ENCODE data around the gene MDFI.

The MDFI gene

DNA sequence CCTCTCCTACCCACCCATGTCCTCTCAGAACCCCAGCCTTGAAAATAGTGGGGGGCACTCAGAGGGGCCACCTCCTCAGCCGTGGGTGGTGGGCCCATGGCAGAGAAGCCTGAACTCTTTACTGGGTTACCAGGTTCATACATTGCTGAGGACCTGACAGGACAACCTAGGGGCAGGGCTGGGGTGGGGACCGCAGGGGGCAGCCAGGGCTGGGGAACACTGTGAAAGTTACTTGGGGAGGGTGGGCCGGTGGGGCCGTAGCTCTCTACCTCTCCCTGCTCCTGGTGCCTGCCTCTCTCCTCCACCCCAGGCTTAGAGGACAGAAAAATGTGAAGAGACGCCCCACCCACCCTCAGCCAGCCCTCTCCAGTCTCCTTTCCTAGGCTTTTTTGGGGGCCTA is 15.4 kb downstream of the MDFI start:
- Histone ChIP-seq H3K9ac (ENCODE audit: low read length) (no peak overlapping the region), H3K27ac (ENCODE audit: low read depth, low read length) (no peak overlapping the region), H3K36me3 (ENCODE audit: insufficient read depth, low read length) (no peaks in the 10 kb centered on the region), H3K4me3 (ENCODE audit: low read depth in 1 of 2, low read length in 2 of 2) (no peak overlapping the region), H3K9me3 (ENCODE audit: low read length) (no peaks in the 10 kb centered on the region), H3K27me3 (ENCODE audit: control insufficient read depth in 1 of 2, insufficient read depth in 2 of 2, low read length in 2 of 2) (no peaks in the 10 kb centered on the region), H3K4me1 (ENCODE audit: insufficient read depth, low read length) (no peaks in the 10 kb centered on the region)

DNA sequence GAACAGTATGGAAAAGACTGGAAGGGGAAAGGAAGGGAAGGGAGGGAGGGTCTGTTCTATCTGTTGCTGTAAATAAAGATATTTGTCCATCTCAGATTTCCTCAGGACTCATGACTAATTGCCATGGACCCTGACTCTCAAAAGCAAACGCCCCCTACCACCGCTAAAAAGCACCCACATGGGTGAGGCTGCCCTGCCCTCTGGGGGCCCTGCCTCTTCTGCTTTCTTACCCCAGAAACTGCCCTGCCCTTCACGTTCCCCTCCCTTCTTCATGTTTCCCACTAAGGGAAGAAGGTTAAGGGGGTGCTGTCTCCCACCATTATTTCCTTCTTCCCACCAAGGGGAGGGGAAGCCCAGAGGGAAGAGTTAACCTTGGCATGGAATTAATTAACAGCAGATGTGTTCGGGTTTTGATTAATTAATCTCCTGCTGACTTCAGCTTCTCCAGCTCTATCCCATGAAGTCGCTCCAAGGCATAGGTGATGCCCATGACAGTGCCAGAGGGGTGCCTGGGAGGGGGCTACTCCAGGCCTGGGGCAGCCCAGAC is 16.0 kb downstream of the MDFI start:
- Histone ChIP-seq H3K27me3 (ENCODE audit: control insufficient read depth in 1 of 2, insufficient read depth in 2 of 2, low read length in 2 of 2) (no peaks in the 10 kb centered on the region), H3K9ac (ENCODE audit: low read length) (no peak overlapping the region), H3K9me3 (ENCODE audit: low read length) (no peaks in the 10 kb centered on the region), H3K4me3 (ENCODE audit: low read depth in 1 of 2, low read length in 2 of 2) (no peak overlapping the region), H3K36me3 (ENCODE audit: insufficient read depth, low read length) (no peaks in the 10 kb centered on the region), H3K4me1 (ENCODE audit: insufficient read depth, low read length) (no peaks in the 10 kb centered on the region), H3K27ac (ENCODE audit: low read depth, low read length) (no peak overlapping the region)

GRCh38 chr6:41654698-41655151 is 16.5 kb downstream of the MDFI start:
- H3K4me3 ChIP-seq (ENCODE audit: low read depth in 1 of 2, low read length in 2 of 2): no peak overlapping the region
- no peak overlapping the region for H3K9ac ChIP-seq (ENCODE audit: low read length)
- no peaks in the 10 kb centered on the region for H3K9me3 ChIP-seq (ENCODE audit: low read length)
- H3K4me1 ChIP-seq (ENCODE audit: insufficient read depth, low read length): no peaks in the 10 kb centered on the region
- no peaks in the 10 kb centered on the region for H3K36me3 ChIP-seq (ENCODE audit: insufficient read depth, low read length)
- H3K27me3 ChIP-seq (ENCODE audit: control insufficient read depth in 1 of 2, insufficient read depth in 2 of 2, low read length in 2 of 2): no peaks in the 10 kb centered on the region
- H3K27ac ChIP-seq (ENCODE audit: low read depth, low read length): no peak overlapping the region

DNA sequence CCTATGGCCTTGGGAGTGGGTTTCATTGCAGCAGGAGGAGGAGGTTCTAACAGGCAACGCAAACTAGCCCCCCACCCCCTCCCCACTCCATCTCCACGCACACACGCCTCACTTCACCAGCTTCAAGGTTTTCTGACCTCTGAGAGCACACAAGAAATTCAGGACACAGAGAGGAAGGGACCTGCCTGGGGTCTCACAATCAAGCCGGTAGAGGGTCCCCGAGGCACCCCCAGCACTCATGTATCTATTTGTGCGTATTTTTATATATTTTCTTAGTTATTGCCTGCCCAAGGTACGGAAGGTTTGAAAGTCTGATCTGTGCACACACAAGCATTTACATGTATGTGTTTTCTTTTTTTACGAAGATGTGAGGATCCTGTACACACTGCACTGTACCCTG is 16.9 kb downstream of the MDFI start:
- no peak overlapping the region for H3K27ac ChIP-seq (ENCODE audit: low read depth, low read length)
- no peaks in the 10 kb centered on the region for H3K9me3 ChIP-seq (ENCODE audit: low read length)
- H3K4me3 ChIP-seq (ENCODE audit: low read depth in 1 of 2, low read length in 2 of 2): no peak overlapping the region
- H3K4me1 ChIP-seq (ENCODE audit: insufficient read depth, low read length): no peaks in the 10 kb centered on the region
- H3K36me3 ChIP-seq (ENCODE audit: insufficient read depth, low read length): no peaks in the 10 kb centered on the region
- H3K27me3 ChIP-seq (ENCODE audit: control insufficient read depth in 1 of 2, insufficient read depth in 2 of 2, low read length in 2 of 2): no peaks in the 10 kb centered on the region
- no peak overlapping the region for H3K9ac ChIP-seq (ENCODE audit: low read length)

DNA sequence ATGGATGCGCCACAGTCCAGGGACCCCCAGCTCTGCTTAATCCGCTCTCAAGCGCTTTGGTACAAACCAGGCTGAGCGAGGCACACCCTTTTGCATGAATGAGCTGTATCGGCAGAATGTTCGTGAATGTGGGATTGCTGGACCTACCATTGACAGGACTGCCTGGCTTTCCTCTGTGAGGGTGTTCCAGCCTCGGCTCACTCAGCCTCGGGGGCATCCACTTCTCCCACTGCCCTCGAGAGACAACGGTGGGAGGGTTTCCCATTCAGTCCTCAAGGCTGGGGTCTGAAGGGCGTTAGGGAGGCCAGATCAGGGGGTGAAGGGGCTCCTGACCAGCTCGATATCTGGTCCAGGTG is 17.4 kb downstream of the MDFI start:
- no peaks in the 10 kb centered on the region for H3K4me1 ChIP-seq (ENCODE audit: insufficient read depth, low read length)
- H3K9ac ChIP-seq (ENCODE audit: low read length): no peak overlapping the region
- no peaks in the 10 kb centered on the region for H3K36me3 ChIP-seq (ENCODE audit: insufficient read depth, low read length)
- H3K9me3 ChIP-seq (ENCODE audit: low read length): no peaks in the 10 kb centered on the region
- no peak overlapping the region for H3K4me3 ChIP-seq (ENCODE audit: low read depth in 1 of 2, low read length in 2 of 2)
- no peaks in the 10 kb centered on the region for H3K27me3 ChIP-seq (ENCODE audit: control insufficient read depth in 1 of 2, insufficient read depth in 2 of 2, low read length in 2 of 2)
- no peak overlapping the region for H3K27ac ChIP-seq (ENCODE audit: low read depth, low read length)

- no peaks in the 10 kb centered on the region for H3K27me3 ChIP-seq (ENCODE audit: control insufficient read depth in 1 of 2, insufficient read depth in 2 of 2, low read length in 2 of 2)
Observed at GRCh38 chr6:41656002-41656691, 17.9 kb downstream of the MDFI start.

GRCh38 chr6:41657131-41658094 is 19.1 kb downstream of the MDFI start:
- Histone ChIP-seq H3K4me3 (ENCODE audit: low read depth in 1 of 2, low read length in 2 of 2) (no peak overlapping the region), H3K36me3 (ENCODE audit: insufficient read depth, low read length) (no peaks in the 10 kb centered on the region), H3K4me1 (ENCODE audit: insufficient read depth, low read length) (no peaks in the 10 kb centered on the region), H3K9ac (ENCODE audit: low read length) (no peak overlapping the region), H3K27ac (ENCODE audit: low read depth, low read length) (no peak overlapping the region), H3K27me3 (ENCODE audit: control insufficient read depth in 1 of 2, insufficient read depth in 2 of 2, low read length in 2 of 2) (no peaks in the 10 kb centered on the region), H3K9me3 (ENCODE audit: low read length) (no peaks in the 10 kb centered on the region)

More at GRCh38 chr6:41656002-41656691, 17.9 kb downstream of the MDFI start:
- H3K4me1 ChIP-seq (ENCODE audit: insufficient read depth, low read length): no peaks in the 10 kb centered on the region
- no peaks in the 10 kb centered on the region for H3K36me3 ChIP-seq (ENCODE audit: insufficient read depth, low read length)
- H3K4me3 ChIP-seq (ENCODE audit: low read depth in 1 of 2, low read length in 2 of 2): no peak overlapping the region
- no peaks in the 10 kb centered on the region for H3K9me3 ChIP-seq (ENCODE audit: low read length)
- no peak overlapping the region for H3K9ac ChIP-seq (ENCODE audit: low read length)
- no peak overlapping the region for H3K27ac ChIP-seq (ENCODE audit: low read depth, low read length)

GRCh38 chr6:41658636-41659035 is 20.4 kb downstream of the MDFI start:
- Histone ChIP-seq H3K9ac (ENCODE audit: low read length) (no peak overlapping the region), H3K4me3 (ENCODE audit: low read depth in 1 of 2, low read length in 2 of 2) (no peak overlapping the region), H3K9me3 (ENCODE audit: low read length) (no peaks in the 10 kb centered on the region), H3K27ac (ENCODE audit: low read depth, low read length) (no peak overlapping the region), H3K36me3 (ENCODE audit: insufficient read depth, low read length) (no peaks in the 10 kb centered on the region), H3K4me1 (ENCODE audit: insufficient read depth, low read length) (no peaks in the 10 kb centered on the region), H3K27me3 (ENCODE audit: control insufficient read depth in 1 of 2, insufficient read depth in 2 of 2, low read length in 2 of 2) (no peaks in the 10 kb centered on the region)

DNA sequence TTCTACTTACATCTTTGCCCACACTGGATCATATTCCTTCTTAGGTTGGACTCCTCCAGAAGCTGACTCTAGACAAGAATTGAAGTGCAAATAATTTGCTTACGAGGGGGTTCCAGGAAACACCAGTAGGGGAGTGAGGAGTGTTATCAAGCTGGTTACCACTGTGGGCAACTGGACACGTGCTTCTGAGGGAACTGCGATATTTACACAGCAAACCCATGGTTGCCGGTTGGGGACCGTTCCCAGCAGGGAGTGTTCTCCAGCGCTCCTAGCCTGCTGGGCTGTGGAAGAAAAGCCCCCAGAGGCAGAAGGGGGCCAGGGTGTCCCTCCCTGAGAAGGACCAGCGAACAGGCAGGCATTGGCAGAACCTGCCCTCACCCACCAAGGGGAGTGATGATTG is 21.7 kb downstream of the MDFI start:
- H3K27me3 ChIP-seq (ENCODE audit: control insufficient read depth in 1 of 2, insufficient read depth in 2 of 2, low read length in 2 of 2): no peaks in the 10 kb centered on the region
- no peak overlapping the region for H3K9ac ChIP-seq (ENCODE audit: low read length)
- H3K9me3 ChIP-seq (ENCODE audit: low read length): no peaks in the 10 kb centered on the region

DNA sequence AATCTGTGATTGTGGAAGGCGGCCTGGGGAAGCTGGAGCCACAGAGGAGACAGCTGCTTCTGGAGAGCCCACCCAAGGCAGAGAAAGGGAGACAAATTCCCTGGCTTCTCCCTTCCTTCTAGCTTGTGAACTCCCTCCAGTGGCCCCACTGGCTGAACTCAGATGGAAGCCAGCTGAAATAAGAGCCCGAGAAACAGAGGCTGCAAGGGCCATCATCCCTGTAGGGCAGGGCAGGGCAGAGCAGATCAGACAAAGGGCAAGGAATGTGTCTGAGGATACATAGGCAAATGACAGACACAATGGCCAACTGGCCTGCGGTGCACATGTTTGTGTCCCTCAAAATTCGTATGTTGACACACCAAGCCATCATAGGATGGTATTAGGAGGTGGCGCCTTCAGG is 25.3 kb downstream of the MDFI start:
- no peak overlapping the region for H3K9ac ChIP-seq (ENCODE audit: low read length)
- no peaks in the 10 kb centered on the region for H3K36me3 ChIP-seq (ENCODE audit: insufficient read depth, low read length)
- no peaks in the 10 kb centered on the region for H3K9me3 ChIP-seq (ENCODE audit: low read length)
- no peak overlapping the region for H3K4me3 ChIP-seq (ENCODE audit: low read depth in 1 of 2, low read length in 2 of 2)
- no peak overlapping the region for H3K27ac ChIP-seq (ENCODE audit: low read depth, low read length)
- no peaks in the 10 kb centered on the region for H3K4me1 ChIP-seq (ENCODE audit: insufficient read depth, low read length)
- no peaks in the 10 kb centered on the region for H3K27me3 ChIP-seq (ENCODE audit: control insufficient read depth in 1 of 2, insufficient read depth in 2 of 2, low read length in 2 of 2)

More for the DNA sequence above, 21.7 kb downstream of the MDFI start:
- H3K4me1 ChIP-seq (ENCODE audit: insufficient read depth, low read length): no peaks in the 10 kb centered on the region
- H3K36me3 ChIP-seq (ENCODE audit: insufficient read depth, low read length): no peaks in the 10 kb centered on the region
- no peak overlapping the region for H3K27ac ChIP-seq (ENCODE audit: low read depth, low read length)
- H3K4me3 ChIP-seq (ENCODE audit: low read depth in 1 of 2, low read length in 2 of 2): no peak overlapping the region

DNA sequence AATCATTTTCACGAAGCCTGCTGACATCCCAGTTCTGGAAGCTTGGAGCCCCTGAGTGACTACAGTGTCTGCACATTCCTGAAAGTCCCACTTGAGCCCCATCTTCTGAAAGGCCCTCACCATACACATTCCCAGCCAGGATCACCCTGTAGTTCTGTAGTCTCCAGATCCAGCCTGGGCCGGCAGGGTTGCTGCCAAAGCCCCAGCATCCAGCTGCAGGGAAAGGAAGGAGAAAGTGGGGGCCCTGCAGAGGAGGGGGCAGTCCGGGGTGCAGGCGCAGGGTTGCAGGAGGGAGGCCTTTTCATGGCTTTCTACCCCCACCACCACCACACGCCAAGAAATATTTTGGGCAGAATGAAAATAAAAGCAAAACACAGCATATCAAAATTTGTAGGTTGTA is 26.0 kb downstream of the MDFI start:
- Histone ChIP-seq H3K36me3 (ENCODE audit: insufficient read depth, low read length) (no peaks in the 10 kb centered on the region), H3K27ac (ENCODE audit: low read depth, low read length) (no peak overlapping the region), H3K4me1 (ENCODE audit: insufficient read depth, low read length) (no peaks in the 10 kb centered on the region), H3K4me3 (ENCODE audit: low read depth in 1 of 2, low read length in 2 of 2) (no peak overlapping the region), H3K27me3 (ENCODE audit: control insufficient read depth in 1 of 2, insufficient read depth in 2 of 2, low read length in 2 of 2) (no peaks in the 10 kb centered on the region), H3K9me3 (ENCODE audit: low read length) (no peaks in the 10 kb centered on the region), H3K9ac (ENCODE audit: low read length) (no peak overlapping the region)

Data from muscle layer of colon (tissue), 2 donors.